ENCODE measurements around the gene SLC27A4. TPM values are rescaled to one million over a fixed set of nuclear protein-coding genes. Genes with fewer than 3 reads are reported as not detected.

The SLC27A4 gene
- total RNA-seq, 1 donor from 2014 or later, result 19.0 TPM

- DNase-seq, result no peak
- ATAC-seq (ENCODE audit: poor library complexity), result no peak
- intact Hi-C loops (cut with DNase I), result no loop called here
Observed at GRCh38 chr9:128404560-128404959, 64.2 kb downstream of the SLC27A4 start.

- DNase-seq (no peak), ATAC-seq (ENCODE audit: poor library complexity) (no peak)
- intact Hi-C loops (cut with DNase I), result no loop called here
Observed at GRCh38 chr9:128405077-128405779, 64.9 kb downstream of the SLC27A4 start.

DNA sequence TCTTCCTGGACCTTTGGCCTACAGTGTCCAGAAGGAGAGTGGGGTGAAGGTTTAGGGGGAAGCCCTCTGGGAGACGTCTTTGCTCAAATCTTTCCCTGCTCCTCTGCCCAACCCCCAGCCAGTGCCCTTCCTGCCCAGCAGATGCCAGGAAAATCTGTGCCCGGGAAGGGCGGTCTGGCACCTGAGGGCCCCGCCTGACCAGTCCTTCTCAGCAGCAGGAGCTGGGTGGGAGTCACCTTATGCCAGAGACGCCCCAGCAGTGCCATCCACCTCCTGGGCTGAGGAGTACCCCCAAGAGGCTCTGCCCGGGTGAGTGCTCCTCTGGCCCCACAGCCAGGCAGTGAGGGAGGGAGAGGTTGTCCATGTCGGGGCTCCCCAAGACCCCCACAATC lies 65.4 kb downstream of the SLC27A4 start:
- intact Hi-C loops (cut with DNase I), result no loop called here
- no peak for DNase-seq
- no peak for ATAC-seq (ENCODE audit: poor library complexity)

- ATAC-seq (ENCODE audit: poor library complexity), result no peak
Observed at GRCh38 chr9:128406848-128407391, 66.6 kb downstream of the SLC27A4 start.

DNA sequence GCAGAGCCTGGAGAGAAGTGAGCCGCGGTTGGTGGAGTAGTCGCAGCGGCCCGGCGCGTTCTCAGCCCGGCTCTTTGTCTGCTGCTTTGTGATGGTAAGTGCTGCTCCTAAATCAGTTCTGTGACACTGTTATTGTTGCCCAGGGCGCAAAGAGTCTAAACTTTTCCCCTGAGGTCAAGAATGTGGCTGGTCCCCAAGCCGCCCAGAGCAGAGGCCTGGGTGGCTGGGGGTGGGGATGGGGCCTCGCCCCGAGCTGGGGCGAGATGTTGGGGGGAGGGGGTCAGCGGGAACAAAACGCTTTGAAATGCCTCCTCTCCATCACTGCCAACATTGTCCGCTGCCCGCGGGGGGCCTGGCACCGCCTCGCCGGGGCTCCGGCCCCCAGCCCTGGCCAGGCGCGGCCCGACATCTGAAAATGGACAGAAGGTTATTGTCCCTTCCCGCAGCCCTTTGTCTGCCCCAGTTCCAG lies 68.7 kb downstream of the SLC27A4 start:
- intact Hi-C loops (cut with DNase I), result no loop called here
- DNase-seq (no peak), ATAC-seq (ENCODE audit: poor library complexity) (no peak)

More at GRCh38 chr9:128406848-128407391, 66.6 kb downstream of the SLC27A4 start:
- intact Hi-C loops (cut with DNase I), result no loop called here
- no peak for DNase-seq

DNA sequence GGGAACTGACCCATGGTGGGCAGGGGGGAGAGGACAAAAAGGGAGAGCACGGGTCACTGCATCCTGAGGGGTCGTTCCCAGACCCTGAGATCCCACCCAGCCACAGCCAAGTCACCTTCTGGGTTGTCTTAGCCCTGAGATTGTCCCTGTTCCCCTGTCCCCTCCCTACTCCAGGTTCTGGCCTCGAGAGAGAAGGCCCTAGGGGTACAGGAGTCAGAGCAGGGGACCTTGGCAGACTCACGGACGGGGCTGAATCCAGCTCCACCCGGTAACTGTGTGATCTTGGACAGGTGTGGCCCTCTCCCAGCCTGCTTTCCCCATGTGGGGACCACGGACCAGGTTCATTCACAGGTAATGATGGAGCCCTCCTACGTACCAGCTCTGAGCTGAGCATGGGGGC lies 69.1 kb downstream of the SLC27A4 start:
- intact Hi-C loops (cut with DNase I), result no loop called here
- DNase-seq (no peak), ATAC-seq (ENCODE audit: poor library complexity) (no peak)

- no peak for DNase-seq
- ATAC-seq (ENCODE audit: poor library complexity), result no peak
- intact Hi-C loops (cut with DNase I), result loop anchor here (5.0 kb wide), 1 partner anchor 48 kb away; no protein-coding TSS in a partner anchor
Observed at GRCh38 chr9:128409978-128410377, 69.7 kb downstream of the SLC27A4 start.

Small RNA genes lying within 50 kb of the gene (microRNA-seq; reads per million reads assigned to microRNA genes)
- not detected for gene MIR219B

Other genes with a start within 250 kb of the SLC27A4 start
- 155 TPM for gene PTGES2, start 212.8 kb upstream of the SLC27A4 start, total RNA-seq
- not detected for gene LCN2, start 191.1 kb upstream of the SLC27A4 start, total RNA-seq
- 31.3 TPM for gene BBLN, start 180.3 kb upstream of the SLC27A4 start, total RNA-seq
- gene CIZ1, start 149.0 kb upstream of the SLC27A4 start, total RNA-seq, result 75.3 TPM
- gene DNM1, start 137.1 kb upstream of the SLC27A4 start, total RNA-seq, result 7.0 TPM
- 77.7 TPM for gene GOLGA2, start 64.5 kb upstream of the SLC27A4 start, total RNA-seq
- 16.3 TPM for gene SWI5, start 64.3 kb upstream of the SLC27A4 start, total RNA-seq
- gene TRUB2, start 18.1 kb upstream of the SLC27A4 start, total RNA-seq, result 35.5 TPM
- 29.5 TPM for gene COQ4, start 17.7 kb upstream of the SLC27A4 start, total RNA-seq
- gene URM1, start 30.8 kb downstream of the SLC27A4 start, total RNA-seq, result 56.9 TPM
- 7.2 TPM for gene CERCAM, start 80.3 kb downstream of the SLC27A4 start, total RNA-seq
- gene ODF2, start 115.5 kb downstream of the SLC27A4 start, total RNA-seq, result 12.0 TPM
- 18.7 TPM for gene GLE1, start 164.2 kb downstream of the SLC27A4 start, total RNA-seq
- gene SPTAN1, start 212.1 kb downstream of the SLC27A4 start, total RNA-seq, result 203 TPM